Occipital lobe (tissue), 2 donors: ENCODE measurements around the gene MTHFSD. TPM values are rescaled to one million over a fixed set of nuclear protein-coding genes. Genes with fewer than 3 reads are reported as not detected.

Source experiments
- DNase-seq: peaks from one replicate; lab custom pipeline; 2025; lab: John Stamatoyannopoulos, UW
- total RNA-seq: library from RNA; depleted of rRNA; stranded (reverse); fragments of >200 nt; gene quantifications from one replicate; pipeline ENCODE4 v1.2.3, GENCODE V29; 2014

The MTHFSD gene
- total RNA-seq, 1 donor from 2014 or later = 10.3 TPM

DNA sequence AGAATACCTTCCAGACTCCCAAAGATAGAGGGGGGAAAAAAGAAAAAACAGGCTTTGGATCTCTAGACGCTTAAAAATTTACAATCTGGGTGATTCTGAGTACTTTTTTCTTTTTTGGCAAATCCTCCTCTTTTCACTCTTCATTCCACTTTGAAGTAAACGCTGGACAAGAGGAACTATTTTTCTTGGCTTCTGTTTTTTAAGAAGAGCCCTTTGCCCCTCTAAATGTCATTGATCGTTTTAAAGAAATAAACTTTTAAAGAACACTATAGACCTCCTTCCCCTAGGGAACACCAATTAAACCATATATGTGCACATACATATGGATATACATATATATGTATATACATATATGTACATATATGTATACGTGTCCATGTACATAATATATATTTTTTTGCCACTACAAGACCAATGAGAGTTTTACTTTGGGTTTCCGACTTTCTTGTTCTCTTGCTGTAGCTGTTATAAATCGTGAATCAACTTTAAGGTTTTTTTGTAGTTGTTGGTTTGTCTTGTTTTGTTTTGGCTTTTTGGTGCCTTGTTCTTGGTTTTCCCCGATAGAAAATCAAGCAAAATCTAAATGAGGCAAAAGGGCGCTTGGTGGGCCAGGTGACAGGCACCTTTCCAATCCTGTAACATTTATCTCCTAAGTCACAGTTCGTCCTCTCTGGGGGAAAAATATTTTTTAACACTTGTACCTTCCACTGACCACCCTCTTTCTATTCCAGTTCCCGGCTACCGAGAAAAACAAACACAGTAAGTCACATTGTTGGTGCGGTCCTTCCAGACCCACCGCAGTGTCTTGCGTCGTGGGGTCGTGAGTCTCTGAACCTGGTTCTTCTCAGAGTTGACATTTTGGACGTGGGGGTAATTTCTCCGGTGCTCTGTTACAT lies 40.3 kb downstream of the MTHFSD start:
- DNase-seq = no peak

DNA sequence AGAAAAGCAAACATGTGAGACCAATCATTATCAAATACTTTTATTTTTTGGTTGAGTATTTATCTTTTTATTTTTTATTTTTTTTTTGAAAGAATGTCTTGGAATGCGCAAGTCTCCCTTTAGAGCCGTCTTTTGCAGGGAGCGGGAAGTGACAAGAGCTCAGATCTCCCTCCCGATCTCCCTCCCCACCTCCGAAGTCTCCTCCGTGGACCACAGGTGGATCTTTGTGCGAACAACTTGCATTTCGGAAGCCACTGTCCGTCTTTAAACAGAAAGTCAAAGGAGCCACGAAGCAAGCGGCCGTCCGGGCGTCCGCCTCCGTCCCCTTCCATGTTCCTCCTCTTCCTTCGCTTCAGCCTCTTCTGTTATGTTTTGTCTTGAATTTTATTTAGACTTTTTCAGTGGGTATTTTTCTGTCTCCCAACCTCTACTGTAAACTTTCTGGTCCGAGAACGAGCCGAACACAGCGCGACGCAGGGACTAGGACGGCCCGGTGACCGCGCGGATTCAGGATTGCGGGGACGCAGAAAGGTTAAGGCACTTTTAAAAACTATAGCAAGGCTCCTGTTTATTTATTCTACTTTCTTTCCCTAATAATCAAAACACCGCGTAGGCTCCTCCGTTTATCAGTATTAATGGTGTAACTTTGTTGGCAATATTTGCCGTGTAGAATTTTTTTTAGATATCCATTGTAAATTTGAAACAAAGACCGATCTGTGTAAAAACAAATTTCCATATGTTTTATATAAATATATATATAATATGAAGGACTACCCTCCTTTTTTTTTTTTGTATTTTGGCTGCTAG lies 41.4 kb downstream of the MTHFSD start:
- no peak for DNase-seq

DNA sequence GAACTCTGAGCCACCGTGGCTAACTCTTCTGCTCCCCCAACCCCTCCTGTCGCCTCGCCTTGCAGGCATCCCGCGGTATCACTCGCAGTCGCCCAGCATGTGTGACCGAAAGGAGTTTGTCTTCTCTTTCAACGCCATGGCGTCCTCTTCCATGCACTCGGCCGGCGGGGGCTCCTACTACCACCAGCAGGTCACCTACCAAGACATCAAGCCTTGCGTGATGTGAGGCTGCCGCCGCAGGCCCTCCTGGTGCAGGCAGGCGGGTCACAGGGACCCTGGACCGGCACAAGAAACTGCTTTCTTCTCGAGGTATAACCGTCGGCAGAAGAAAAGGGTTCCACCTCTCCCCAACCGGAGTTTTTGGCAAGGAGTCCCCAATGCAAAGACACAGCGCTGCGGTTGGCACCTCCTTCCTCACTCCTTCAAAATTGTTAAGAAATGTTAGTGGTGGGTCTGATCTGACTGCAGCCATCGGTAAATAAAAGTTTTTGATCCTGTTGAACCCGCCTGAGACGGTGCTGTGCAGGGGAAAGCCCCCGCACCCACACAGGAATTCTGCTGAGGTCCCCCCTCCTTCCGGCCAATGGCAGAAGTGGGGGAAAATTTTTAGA lies 42.1 kb downstream of the MTHFSD start:
- no peak for DNase-seq

DNA sequence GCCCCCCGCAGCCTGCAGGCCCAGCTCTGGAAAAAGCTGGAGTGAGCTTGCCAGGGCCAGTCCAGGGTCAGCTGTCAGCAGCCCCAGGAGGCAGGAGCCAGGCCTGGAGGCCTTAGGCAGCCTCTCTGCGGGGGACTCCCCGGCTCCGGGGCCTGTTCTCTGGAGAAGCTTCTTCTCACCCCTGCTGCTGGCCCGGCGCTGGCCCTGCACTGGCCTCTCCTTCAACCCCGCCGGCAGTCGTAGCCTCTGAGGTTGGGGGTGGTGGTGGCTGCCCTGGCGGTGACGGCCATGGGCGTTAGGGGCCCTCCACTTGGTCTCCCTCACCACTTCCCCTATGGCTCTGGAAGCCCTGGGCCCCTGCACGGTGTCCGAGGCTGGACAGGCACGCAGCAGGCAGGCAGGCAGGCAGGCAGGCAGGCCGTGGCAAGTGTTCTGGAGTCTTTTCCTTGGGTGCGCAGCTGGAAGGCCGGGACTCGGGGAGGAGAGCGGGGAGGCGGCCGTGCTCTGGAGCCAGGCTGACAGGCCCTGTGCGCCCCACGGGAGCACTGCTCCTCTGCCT lies 42.7 kb downstream of the MTHFSD start:
- DNase-seq = no peak

DNA sequence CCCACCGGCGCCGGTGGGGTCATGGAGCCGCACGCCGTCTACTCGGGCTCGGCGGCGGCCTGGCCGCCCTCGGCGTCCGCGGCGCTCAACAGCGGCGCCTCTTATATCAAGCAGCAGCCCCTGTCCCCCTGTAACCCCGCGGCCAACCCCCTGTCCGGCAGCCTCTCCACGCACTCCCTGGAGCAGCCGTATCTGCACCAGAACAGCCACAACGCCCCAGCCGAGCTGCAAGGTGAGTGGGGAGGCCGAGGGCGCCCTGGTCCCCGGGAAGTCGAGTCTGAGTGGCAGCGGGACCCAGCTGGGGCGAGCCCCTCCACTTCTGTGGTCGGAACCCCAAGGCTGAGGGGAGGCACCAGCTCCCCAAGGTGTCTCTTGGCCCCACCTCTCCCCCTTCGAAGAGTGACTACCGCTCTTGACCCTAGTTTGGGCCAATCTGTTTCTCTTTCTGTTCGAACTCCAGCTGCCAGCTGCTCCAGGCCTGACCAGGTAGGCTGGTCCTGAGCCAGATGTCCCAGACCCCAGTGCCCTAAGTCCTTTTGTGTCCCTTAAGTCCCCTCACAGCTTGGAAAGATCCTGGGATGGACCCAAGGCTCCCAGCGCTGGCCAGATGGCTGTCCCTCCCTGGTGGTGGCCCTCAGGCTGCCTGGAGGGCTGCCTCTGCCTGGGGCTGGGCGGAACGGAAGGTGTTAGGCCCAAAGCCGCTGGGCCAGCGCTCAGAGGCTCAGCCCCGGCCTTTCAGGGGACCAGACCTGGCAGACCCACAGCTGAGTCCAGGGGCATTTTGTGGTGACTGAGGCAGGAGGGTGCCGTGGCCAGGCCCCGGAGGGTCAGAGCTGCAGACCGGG lies 43.5 kb downstream of the MTHFSD start:
- DNase-seq = no peak

DNA sequence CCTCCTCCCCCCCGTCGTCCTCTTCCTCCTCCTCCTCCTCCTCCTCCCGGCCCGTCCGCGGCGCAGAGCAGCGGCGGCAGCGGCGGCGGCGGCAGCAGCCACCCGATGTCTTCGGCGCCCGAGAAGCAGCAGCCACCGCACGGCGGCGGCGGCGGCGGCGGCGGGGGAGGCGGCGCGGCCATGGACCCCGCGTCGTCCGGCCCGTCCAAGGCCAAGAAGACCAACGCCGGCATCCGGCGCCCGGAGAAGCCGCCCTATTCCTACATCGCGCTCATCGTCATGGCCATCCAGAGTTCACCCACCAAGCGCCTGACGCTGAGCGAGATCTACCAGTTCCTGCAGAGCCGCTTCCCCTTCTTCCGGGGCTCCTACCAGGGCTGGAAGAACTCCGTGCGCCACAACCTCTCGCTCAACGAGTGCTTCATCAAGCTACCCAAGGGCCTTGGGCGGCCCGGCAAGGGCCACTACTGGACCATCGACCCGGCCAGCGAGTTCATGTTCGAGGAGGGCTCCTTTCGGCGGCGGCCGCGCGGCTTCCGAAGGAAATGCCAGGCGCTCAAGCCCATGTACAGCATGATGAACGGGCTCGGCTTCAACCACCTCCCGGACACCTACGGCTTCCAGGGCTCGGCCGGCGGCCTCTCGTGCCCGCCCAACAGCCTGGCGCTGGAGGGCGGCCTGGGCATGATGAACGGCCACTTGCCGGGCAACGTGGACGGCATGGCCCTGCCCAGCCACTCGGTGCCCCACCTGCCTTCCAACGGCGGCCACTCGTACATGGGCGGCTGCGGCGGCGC lies 44.4 kb downstream of the MTHFSD start, which contains the start of gene FOXF1:
FOXF1 (plus strand) TSS at position 63 of the 797 bp plus-strand sequence; CDS start at position 106, 43 bp downstream.
- DNase-seq = no peak

DNA sequence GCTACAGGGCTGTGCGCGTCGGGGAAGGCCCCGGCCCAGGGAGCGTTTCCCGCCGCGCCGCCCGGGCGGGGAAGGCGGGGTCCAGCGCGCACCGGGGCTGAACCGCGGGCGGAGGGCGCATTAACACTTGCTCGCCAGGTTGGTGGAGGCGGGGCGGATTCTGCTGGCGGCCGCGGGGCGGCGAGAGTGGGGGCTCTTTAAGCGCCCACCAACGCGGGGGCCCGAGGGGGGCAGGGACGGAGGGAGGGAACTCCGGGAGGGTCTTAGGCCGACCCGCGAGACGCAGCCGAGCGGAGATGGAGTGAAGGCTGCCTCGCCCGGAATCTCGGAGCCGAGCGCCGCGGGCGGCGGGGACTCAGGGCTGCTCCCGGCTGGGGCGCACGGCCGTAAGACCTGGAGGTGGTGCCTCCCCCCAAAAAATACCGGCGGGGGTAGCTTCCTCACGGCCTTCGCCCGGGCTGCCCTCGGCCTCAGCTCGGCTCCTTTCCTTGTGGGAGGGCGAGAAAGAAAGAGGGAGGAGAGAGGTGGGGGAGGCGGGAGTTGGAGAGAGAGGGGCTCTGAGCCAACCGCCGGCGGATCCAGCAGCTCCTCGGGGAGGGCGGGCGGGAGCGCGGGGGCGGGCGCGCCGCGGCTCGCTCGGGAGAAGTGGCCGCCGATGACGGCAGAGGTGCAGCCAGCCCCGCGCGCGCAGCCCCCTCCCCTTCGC lies 45.1 kb downstream of the MTHFSD start:
- DNase-seq = no peak

DNA sequence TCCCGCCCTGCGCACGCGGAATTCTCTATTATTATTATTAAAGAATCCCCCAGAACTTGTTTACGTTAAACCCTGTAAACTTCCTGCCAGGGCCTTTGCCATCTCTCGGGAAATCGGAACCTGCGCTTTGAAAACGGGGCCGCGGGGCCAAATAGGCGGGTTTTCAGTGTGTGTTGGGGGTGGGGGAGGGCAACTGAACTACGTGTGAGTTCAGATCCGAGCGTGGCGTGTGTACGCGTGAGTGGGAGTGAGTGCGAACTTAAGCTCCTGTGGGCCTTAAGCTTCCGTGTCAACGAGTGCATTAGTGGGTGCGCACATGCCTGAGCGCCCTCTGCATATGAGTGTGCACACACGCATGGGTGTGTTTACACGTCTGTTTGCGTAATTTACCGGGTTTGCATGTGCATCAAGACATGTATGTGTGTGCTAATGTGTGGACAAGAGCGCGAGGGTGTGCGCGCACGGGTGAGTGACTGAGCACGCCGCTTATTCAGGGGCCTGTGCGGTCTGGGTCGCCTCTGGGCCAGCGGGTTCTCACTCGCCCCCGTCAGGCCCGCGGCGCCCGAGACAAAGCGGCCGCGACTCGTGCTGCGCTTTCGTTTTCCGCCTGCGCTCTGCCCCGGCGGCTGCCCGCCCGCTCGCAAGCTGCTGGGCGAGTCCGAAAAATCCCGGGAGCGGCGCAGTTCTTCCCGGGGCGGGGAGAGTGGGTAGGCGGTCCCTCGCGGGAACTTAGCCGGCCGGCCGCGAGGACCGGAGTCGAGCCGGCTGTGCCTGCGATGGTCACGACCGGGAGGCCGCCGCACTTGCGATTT lies 45.9 kb downstream of the MTHFSD start:
- no peak for DNase-seq

DNA sequence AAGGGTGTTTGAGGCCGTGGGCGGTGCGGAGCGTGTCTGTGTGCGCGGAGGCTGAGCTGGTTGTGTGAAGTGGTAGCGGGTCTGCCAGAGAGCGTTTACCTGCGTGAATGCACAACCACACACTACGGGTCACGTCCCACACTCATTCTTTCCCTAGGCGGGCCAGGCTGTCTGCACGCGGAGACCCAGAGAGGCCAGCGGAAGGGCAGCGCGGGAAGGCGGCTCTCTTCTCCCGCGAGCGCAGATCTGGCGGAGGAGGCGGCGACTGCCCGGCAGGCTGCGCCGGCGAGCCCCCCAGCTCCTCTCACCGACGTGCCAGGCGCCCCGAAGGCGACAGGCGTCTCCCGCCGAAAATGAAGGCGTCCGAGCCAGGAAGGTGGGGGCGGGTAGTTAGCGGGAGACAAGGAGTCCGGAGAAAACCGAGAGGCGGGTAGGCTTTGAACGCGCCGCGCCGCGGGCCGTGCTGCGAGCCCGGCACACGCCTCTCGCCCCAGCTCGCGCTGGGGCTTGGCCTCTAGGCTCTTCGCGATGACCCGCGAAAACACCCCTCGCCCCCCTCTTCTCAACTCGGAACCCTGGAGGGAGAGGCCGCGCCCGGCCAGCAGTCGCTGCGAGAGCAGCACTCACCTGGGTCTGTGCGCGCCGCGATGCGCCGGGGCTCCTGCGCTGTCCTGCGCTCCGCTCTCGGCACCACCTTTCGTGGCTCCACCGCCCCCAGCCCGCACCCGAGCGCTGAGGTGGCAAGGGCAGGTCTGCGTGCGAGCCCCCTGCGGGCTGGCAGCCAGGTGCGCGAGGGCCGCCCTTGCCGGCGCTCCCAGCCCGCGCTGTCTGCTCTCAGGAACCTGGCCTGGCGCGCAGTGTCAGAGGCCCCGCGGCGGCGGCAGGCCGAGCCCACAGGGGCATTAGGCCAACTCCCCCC lies 46.7 kb downstream of the MTHFSD start:
- DNase-seq = no peak

DNA sequence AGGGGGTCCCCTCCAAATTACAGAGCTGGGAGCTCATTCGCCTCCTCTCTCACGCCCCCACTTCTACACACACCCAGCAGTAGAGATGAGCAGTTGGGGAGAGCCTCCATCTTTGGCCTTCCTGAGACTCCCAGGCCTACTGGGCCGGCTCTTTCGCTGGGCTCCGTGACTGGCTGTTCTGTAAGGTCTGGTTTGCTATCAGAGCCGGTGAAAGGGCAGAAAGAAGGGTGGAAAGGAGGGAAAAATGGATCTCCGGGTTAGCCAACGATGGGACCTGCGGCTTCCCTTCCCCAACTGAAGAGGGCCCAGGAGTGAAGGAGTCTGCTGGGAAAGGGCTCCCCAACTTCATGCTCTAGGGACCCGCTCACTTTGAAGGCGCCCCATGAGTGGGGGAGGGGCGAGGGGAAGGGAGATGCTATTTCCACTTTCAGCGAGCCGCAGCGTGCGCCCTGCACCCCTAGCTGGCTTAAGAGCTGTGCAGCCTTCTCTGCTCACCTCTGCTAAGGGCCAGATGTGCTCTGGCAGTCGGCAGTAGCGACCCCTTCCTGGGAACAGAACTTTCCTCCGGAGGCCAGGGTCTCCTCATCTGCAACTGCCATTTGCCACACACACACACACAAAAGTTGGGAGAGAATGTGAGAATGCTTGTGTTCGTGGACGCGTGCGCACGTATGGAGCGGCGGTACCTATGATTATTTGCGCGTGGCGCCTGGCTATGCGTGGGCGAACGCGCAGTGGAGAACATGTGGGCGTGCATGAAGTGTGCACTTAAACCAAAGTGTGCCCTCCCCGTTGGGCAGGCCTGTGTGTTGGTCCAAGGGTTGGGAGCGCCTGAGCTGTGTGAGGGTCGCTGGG lies 47.6 kb downstream of the MTHFSD start:
- DNase-seq = no peak

DNA sequence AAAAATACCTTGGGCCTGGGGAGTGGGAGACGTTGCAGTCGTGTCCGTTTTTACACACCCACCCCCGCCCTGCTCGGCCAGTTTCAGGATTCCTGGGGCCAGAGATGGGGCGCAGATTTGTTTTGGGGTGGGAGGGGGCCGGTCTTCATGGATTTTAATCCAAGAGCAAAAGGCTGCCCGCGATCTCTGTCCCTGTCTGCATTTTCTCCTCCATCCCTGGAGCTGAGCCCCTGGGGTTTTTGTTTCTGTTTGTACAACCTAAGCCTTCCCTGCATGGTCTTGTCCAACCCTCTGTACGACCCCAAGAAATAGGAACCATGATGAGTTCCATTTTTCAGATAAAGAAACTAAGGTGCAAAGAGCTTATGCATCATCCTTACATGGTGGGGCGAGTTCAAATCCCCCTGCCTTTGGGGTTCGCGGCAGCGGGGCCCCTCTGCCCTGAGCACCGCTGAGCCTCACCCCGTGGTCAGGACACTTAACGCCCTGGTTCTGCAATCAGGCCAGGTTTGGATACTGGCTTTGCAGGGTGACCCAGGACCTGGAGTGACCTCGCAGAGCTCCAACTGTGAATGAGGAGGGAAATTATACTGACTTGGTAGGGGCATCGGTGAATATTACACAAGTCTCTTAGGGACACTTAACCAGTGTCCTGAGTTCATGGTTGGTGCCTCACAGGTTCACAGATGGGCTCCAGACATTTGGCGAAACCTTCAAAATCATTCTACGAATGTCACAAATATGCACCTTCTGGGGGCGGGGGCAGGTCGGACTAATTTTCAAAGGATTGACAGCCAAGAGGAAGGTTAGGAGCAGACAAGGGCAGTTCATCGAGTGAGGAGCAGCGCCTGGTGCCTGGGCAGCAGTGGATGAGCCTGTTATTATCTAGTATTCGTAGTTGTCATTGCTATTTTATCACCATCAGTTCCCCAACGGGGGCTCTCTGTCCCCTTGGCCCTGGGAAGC lies 48.9 kb downstream of the MTHFSD start:
- DNase-seq = no peak

DNA sequence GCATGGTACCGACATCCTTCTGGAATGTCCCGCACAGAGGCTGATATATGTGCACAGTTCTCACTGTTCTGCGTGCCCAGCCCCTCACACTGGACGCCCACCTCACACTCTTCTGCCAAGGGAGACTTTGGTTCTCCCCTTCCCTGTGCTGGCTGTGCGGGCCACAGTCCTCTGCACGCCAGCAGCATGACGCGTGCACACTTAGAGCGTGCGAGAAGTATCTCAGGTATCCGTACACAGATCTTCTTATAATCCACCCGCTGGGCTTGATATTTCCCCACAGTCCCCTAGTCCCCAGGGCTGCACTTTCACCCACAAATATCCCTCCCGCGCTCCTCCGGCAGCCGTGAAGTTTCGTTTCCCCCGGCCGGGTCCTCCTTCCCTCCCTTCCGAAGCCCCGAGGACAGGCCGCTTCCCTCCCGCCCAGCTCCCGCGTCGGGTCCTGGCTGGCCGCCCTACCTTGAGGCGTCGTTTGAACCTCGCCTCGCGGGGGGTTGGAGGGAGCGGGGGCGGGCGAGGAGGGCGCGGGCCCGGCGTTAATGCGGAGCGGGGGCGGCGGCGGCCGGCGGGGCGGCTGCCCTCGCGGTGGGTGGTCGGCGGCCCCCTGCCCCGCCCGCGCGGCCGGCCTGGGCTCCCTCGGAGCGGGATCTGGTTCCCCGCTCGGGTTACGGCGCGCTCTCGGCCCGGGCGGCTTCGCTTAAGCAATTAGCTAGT lies 49.7 kb downstream of the MTHFSD start:
- DNase-seq = no peak

DNA sequence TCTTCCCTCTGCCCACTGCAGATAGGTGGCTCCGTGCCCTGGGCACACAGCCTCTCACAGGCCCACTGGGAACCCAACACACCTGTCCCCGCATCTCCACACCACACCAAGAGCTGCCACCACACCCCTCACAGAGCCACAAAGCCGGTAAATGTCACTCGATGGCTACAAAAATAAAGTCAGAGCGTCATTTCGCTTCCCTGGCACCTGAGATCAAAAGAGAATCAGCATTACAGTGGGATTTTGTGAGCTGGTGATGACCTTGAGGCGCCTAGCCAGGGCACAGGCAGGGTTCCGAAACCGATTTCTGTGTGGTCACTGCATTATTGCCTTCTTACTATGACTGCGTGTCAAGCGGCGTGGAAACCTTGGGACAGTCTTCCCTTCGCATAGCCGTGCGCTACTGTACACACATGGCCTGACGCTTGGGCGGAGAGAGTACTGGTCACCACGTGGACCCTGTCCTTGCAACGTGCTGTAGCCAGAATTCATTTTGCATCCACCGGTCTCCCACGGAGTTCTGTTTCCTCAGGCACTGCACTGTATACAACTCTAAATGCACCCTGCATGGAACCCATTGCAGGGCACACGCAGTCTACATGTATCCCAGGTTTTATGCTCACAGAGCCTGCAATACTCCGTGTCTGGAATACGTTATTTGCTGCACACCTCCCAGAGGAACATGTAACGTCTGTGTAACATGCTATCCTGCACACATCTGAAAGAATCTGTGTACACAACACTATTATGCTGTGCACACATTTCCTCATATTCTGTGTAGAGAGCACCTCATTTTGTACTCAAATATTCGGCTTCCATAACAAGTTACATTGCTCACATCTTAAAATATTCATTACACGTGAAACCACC lies 50.5 kb downstream of the MTHFSD start:
- DNase-seq = no peak

DNA sequence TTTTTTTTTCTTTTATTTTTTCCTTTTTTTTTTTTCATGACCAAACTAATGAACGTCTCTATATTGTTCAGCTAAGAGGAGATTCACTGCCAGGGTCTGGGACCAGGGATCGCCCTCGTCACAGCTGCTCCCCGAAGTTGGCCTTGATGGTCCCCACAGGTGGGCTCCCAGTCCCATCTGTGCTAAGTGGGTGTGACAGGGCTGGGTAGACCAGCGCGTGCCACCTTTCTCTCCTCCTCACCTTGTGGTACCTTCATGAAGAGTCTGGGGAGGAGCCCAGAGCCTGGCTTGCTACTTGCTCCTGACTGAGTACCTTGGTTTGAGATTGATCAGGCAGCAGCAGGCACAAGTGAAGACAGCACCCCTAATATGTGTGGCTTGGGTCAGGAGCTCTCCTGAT lies 51.2 kb downstream of the MTHFSD start:
- no peak for DNase-seq
